GM23248 (cell line): ENCODE results near the gene GCNA. TPM values are rescaled to one million over a fixed set of nuclear protein-coding genes. Genes with fewer than 3 reads are reported as not detected.

Source experiments
- DNase-seq: peaks from one replicate; pipeline ENCODE4 v3.0.0-alpha.2; 2015
- H2AFZ ChIP-seq: fragments of 200-600 bp; sonication (generic); 2 replicates; pipeline ENCODE4 v1.6.1; 2016; ENCODE audit warnings: antibody characterized with exemption
- H3F3A ChIP-seq: fragments of 200-600 bp; sonication (generic); 2 replicates; pipeline ENCODE4 v1.6.1; 2016; ENCODE audit warnings: mild to moderate bottlenecking, antibody characterized with exemption, mixed run types; ENCODE audit not compliant: insufficient read depth
- H3K27ac ChIP-seq: fragments of 200-600 bp; sonication (generic); 2 replicates; pipeline ENCODE4 v1.5.1; 2016; ENCODE audit warnings: mild to moderate bottlenecking
- H3K27me3 ChIP-seq: fragments of 200-600 bp; sonication (generic); replicated peaks from 2 replicates; pipeline ENCODE4 v1.6.1; 2016; ENCODE audit warnings: mild to moderate bottlenecking; ENCODE audit not compliant: insufficient read depth
- H3K36me3 ChIP-seq: fragments of 200-600 bp; sonication (generic); 2 replicates; pipeline ENCODE4 v1.6.1; 2016; ENCODE audit warnings: low read depth, mild to moderate bottlenecking
- H3K4me1 ChIP-seq: fragments of 200-600 bp; sonication (generic); 2 replicates; pipeline ENCODE4 v1.6.1; 2016; ENCODE audit warnings: mild to moderate bottlenecking; ENCODE audit not compliant: insufficient read depth
- H3K4me2 ChIP-seq: fragments of 200-600 bp; sonication (generic); one replicate; pipeline ENCODE4 v1.6.1; 2016; ENCODE audit warnings: mild to moderate bottlenecking; ENCODE audit not compliant: unreplicated experiment
- H3K4me3 ChIP-seq: fragments of 200-600 bp; sonication (generic); 2 replicates; pipeline ENCODE4 v1.5.1; 2016; ENCODE audit warnings: mild to moderate bottlenecking
- H3K79me2 ChIP-seq: fragments of 200-600 bp; sonication (generic); 2 replicates; pipeline ENCODE4 v1.6.1; 2016; ENCODE audit warnings: mild to moderate bottlenecking; ENCODE audit not compliant: insufficient read depth
- H3K9ac ChIP-seq: fragments of 200-600 bp; sonication (generic); 2 replicates; pipeline ENCODE4 v1.6.1; 2016; ENCODE audit warnings: mild to moderate bottlenecking
- H3K9me2 ChIP-seq: fragments of 200-600 bp; sonication (generic); 2 replicates; pipeline ENCODE4 v1.6.1; 2016; ENCODE audit warnings: mixed run types, mild to moderate bottlenecking, moderate library complexity; ENCODE audit not compliant: insufficient read depth
- H3K9me3 ChIP-seq: fragments of 200-600 bp; sonication (generic); one replicate; pipeline ENCODE4 v1.6.1; 2017; ENCODE audit warnings: low read depth
- H4K20me1 ChIP-seq: fragments of 200-600 bp; sonication (generic); 2 replicates; pipeline ENCODE4 v1.6.0; 2016; ENCODE audit not compliant: insufficient read depth
- EZH2 ChIP-seq: fragments of 200-600 bp; sonication (generic); IDR thresholded peaks from 2 replicates; pipeline ENCODE4 v1.6.1; 2018; ENCODE audit warnings: antibody characterized with exemption, mild to moderate bottlenecking; ENCODE audit not compliant: insufficient read depth, poor library complexity, severe bottlenecking
- EZH2phosphoT487 ChIP-seq: fragments of 200-600 bp; sonication (generic); IDR thresholded peaks from 2 replicates; pipeline ENCODE4 v1.6.1; 2018; ENCODE audit warnings: antibody characterized with exemption, moderate library complexity, mild to moderate bottlenecking, low read depth; ENCODE audit not compliant: insufficient read depth
- WGBS, 2 experiments: methylation state at CpG; one replicate each; pipeline ENCODE4 v1.1.6; 2015 to 2017; ENCODE audit warnings: low lambda C conversion rate in 2 of 2, low coverage in 1 of 2; ENCODE audit errors: missing lambda C conversion rate in 2 of 2; 5-methylcytosine and 5-hydroxymethylcytosine counted together
- in situ Hi-C: fragments of 300-500 bp; cut with MboI; formaldehyde crosslinking; loops from 2 replicates; pipeline ENCODE4 v1.15.0; 2020
- polyA plus RNA-seq: library from polyadenylated mRNA; unstranded; fragments of >200 nt; fragmentation: Nextera tagmentation; extraction: Ambion mirVana; gene quantifications from 2 replicates; pipeline ENCODE4 v1.2.1, GENCODE V29; 2016
- total RNA-seq: library from RNA; depleted of rRNA; stranded (reverse); fragments of >200 nt; shearing (Covaris generic); gene quantifications from 2 replicates; pipeline ENCODE4 v1.2.3, GENCODE V29; 2014; rRNA removed

The GCNA gene, protein sequence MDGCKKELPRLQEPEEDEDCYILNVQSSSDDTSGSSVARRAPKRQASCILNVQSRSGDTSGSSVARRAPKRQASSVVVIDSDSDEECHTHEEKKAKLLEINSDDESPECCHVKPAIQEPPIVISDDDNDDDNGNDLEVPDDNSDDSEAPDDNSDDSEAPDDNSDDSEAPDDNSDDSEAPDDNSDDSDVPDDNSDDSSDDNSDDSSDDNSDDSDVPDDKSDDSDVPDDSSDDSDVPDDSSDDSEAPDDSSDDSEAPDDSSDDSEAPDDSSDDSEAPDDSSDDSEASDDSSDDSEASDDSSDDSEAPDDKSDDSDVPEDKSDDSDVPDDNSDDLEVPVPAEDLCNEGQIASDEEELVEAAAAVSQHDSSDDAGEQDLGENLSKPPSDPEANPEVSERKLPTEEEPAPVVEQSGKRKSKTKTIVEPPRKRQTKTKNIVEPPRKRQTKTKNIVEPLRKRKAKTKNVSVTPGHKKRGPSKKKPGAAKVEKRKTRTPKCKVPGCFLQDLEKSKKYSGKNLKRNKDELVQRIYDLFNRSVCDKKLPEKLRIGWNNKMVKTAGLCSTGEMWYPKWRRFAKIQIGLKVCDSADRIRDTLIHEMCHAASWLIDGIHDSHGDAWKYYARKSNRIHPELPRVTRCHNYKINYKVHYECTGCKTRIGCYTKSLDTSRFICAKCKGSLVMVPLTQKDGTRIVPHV
- 2.2 and 2.5 TPM in 2 replicates for total RNA-seq
- polyA plus RNA-seq: 0.99 and 1.5 TPM in 2 replicates

DNA sequence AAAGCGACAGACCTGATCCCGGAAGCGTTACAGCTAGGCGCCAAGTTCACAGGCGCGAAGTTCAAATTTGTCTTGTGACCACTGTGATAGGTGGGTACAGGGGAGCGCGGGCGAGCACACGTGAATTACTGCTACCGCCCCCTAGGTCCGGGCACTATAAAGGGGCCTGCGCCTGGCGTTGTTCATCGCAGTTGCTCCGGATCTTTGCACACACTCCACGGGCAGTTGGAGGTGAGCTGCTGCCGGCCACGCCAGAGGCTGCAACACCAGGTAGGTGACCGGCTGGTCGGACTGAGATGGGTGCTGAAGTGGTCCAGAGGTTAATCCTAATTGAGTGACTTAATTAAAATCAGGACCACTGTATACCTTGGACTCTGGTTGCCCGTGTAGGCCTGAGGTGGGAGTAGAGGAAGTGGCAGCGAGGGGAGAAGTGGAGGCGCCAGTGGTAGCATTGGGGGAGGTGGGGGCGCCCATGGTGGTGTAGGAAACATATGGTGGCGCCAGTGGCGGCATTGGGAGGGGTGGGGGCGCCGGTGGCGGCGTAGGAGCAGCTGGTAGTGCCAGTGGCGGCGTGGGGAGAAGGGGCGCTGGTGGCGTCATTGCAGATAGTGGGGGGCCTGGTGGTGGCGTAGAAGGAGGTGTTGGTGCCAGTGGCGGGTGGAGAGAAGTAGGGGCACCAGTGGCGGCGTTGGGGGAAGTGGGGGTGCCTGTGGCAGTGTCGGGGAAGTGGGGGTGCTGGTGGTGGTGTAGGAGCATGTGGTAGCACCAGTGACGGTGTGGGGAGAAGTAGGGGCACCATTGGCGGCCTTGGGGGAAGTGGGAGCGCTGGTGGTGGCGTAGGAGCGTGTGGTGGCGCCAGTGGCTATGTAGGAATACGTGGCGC, at the start of gene GCNA:
Gene GCNA, plus strand, starts transcription at position 185 of the 883 bp plus-strand sequence. CDS start 2,385 bp downstream, outside the sequence.
- in situ Hi-C loops: no loop called here
- Histone ChIP-seq H2AFZ (no peak within 1 kb of the TSS), H4K20me1 (no peaks in the 10 kb centered on the region), H3K9me2 (no peaks in the 10 kb centered on the region), H3K27me3 (no peaks in the 10 kb centered on the region), H3K79me2 (peaks cover 22% of the 10 kb centered on the region), H3K9me3 (no peaks in the 10 kb centered on the region), H3K36me3 (peaks cover 31% of the 10 kb centered on the region), H3K4me2 (no peak within 1 kb of the TSS), H3K27ac (no peak within 1 kb of the TSS), H3K4me3 (no peak within 1 kb of the TSS), H3K4me1 (no peaks in the 10 kb centered on the region), H3F3A (peaks cover 10% of the 10 kb centered on the region; the same call in 1 of the 2 replicates), H3K9ac (no peak within 1 kb of the TSS)
- no peak for TF ChIP-seq EZH2phosphoT487
- TF ChIP-seq EZH2: no peak
- DNase-seq: no peak
- WGBS, 2 experiments: 96% methylated on average over 20 to 48 of the region's 48 CpGs

DNA sequence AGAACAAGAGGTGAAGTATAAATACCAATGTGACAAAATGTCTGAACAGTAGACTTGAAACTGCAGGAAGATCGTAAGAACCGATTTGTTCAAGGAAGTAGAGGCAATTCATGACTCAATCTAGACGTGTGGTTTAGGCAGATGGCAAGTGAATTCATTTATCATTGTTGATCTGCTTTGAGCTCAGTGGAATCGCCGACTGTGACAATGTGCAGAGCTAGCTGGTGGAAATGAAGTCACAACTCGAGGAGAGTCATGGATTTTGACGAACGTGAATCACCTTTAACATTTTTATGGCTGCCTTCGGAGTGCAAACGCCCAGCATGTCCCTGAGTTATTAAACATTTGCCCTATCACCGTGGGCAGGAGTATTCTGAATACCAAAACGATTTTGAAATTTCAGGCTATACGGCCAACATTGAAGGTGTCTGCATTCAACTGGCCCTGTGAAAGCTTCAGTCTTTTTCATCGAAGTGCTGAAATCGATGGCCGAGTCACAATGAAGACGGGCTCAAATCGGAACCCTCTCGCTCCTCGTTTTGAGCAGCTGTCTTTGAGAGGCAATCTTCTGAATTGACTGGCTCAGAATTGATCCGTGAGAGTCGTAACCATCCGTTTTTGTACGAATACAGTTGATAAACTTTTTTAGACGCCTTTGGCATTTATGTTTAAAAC, 46.0 kb upstream of the GCNA start:
- Histone ChIP-seq H3K4me2 (peak overlapping the region; percentile 96), H3K27me3 (no peaks in the 10 kb centered on the region), H3K4me3 (peak overlapping the region; percentile 99), H3K27ac (peak overlapping the region; percentile 88), H3K9ac (peak overlapping the region; percentile 99), H3K4me1 (no peaks in the 10 kb centered on the region; the same call in 1 of the 2 replicates), H3K9me2 (no peaks in the 10 kb centered on the region), H3K79me2 (peaks cover 43% of the 10 kb centered on the region), H2AFZ (peak overlapping the region; percentile 87), H3F3A (peaks cover 19% of the 10 kb centered on the region), H4K20me1 (no peaks in the 10 kb centered on the region), H3K36me3 (no peaks in the 10 kb centered on the region), H3K9me3 (no peaks in the 10 kb centered on the region)
- WGBS, 2 experiments: 0 to 2% methylated on average over 25 of the region's 25 CpGs
- peak; percentile 75 for DNase-seq
- in situ Hi-C loops: no loop called here
- no peak for TF ChIP-seq EZH2
- no peak for TF ChIP-seq EZH2phosphoT487

DNA sequence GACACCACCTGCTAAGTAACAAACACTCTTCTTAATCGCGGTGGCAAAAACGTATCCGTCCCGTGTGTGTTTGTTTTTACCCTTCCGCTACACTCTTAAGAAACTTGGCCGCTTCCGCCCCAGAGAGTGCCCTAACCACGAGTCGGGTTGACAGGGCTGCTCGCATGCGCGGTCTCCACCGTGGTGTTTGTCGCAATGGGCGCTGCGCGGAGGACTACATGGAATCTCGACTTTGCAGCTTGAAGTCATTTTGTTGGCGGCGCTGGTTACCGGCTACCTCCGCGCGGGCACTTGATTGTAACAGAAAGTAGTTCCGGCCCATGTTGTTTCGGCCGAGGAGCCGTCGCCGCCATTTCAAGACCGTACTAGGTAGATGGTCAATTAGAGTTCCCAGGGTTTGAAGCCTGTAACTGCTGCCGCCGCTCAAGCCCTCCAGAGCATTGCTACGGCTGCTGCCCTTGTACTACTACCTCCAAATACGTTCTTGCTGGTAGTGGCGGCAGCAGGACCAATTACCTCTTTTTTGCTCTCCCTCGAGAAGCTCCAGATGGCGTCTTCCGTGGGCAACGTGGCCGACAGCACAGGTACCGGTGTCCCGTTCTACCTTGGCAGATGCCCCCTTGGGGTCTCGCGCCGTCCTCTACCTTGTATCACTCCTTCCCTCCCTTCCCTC, 45.3 kb upstream of the GCNA start, which contains the start of gene OGT:
Gene OGT, plus strand, starts transcription at position 352 of the 673 bp plus-strand sequence. Its CDS starts 196 bp downstream, at position 548.
- H3K4me3 ChIP-seq: peak within 1 kb of the TSS; percentile 99
- H3K79me2 ChIP-seq: peaks cover 50% of the 10 kb centered on the region
- in situ Hi-C loops: no loop called here
- H3K27ac ChIP-seq: peak within 1 kb of the TSS; percentile 88
- DNase-seq: peak; percentile 94
- H3K9me2 ChIP-seq: no peaks in the 10 kb centered on the region
- 0 out of 2 replicates have a peak, but pooled peaks cover under 1% of the 10 kb centered on the region for H3K36me3 ChIP-seq
- WGBS, 2 experiments: 0 to 2% methylated on average over 28 to 36 of the region's 47 CpGs
- peaks cover 1% of the 10 kb centered on the region for H4K20me1 ChIP-seq
- H3F3A ChIP-seq: peaks cover 19% of the 10 kb centered on the region
- no peaks in the 10 kb centered on the region for H3K9me3 ChIP-seq
- H3K4me1 ChIP-seq: no peaks in the 10 kb centered on the region; the same call in 1 of the 2 replicates
- H2AFZ ChIP-seq: peak within 1 kb of the TSS; percentile 87
- peak within 1 kb of the TSS; percentile 99 for H3K9ac ChIP-seq
- no peak for TF ChIP-seq EZH2
- TF ChIP-seq EZH2phosphoT487: no peak
- no peaks in the 10 kb centered on the region for H3K27me3 ChIP-seq
- peak within 1 kb of the TSS; percentile 96 for H3K4me2 ChIP-seq
